MM.1S (cell line): Measurements from ENCODE around the gene TCF15.

Source experiments
- DNase-seq: peaks from one replicate; pipeline ENCODE4 v3.0.0-alpha.2; 2015
- H2AFZ ChIP-seq: fragments of 300-600 bp; sonication (generic); 2 replicates; pipeline ENCODE4 v1.6.0; 2016; ENCODE audit warnings: antibody characterized with exemption, low read length
- H3F3A ChIP-seq: fragments of 300-600 bp; sonication (generic); 2 replicates; pipeline ENCODE4 v1.6.1; 2016; ENCODE audit warnings: mild to moderate bottlenecking, antibody characterized with exemption, low read length, moderate library complexity, mixed read lengths; ENCODE audit not compliant: insufficient read depth
- H3K27ac ChIP-seq: fragments of 300-600 bp; sonication (generic); 2 replicates; pipeline ENCODE4 v1.5.1; 2016; ENCODE audit warnings: mild to moderate bottlenecking, low read length
- H3K27me3 ChIP-seq: fragments of 300-600 bp; sonication (generic); replicated peaks from 2 replicates; pipeline ENCODE4 v1.6.0; 2016; ENCODE audit warnings: low read length; ENCODE audit not compliant: insufficient read depth
- H3K36me3 ChIP-seq: fragments of 300-600 bp; sonication (generic); replicated peaks from 2 replicates; pipeline ENCODE4 v1.6.1; 2016; ENCODE audit warnings: mild to moderate bottlenecking, low read length, mixed read lengths; ENCODE audit not compliant: insufficient read depth
- H3K4me1 ChIP-seq: fragments of 300-600 bp; sonication (generic); 2 replicates; pipeline ENCODE4 v1.6.1; 2016; ENCODE audit warnings: low read length, mixed read lengths
- H3K4me2 ChIP-seq: fragments of 300-600 bp; sonication (generic); 2 replicates; pipeline ENCODE4 v1.6.0; 2016; ENCODE audit warnings: low read depth, low read length
- H3K4me3 ChIP-seq: fragments of 300-600 bp; sonication (generic); 2 replicates; pipeline ENCODE4 v1.5.1; 2016; ENCODE audit warnings: low read length, mixed read lengths
- H3K79me2 ChIP-seq: fragments of 300-600 bp; sonication (generic); 2 replicates; pipeline ENCODE4 v1.6.1; 2016; ENCODE audit warnings: mixed run types, low read length, mixed read lengths
- H3K9ac ChIP-seq: fragments of 300-600 bp; sonication (generic); 2 replicates; pipeline ENCODE4 v1.6.1; 2016; ENCODE audit warnings: low read length, mixed read lengths
- H3K9me2 ChIP-seq: fragments of 300-600 bp; sonication (generic); replicated peaks from 2 replicates; pipeline ENCODE4 v1.6.1; 2016; ENCODE audit warnings: mild to moderate bottlenecking, low read length, mixed read lengths; ENCODE audit not compliant: insufficient read depth
- H3K9me3 ChIP-seq: fragments of 300-600 bp; sonication (generic); replicated peaks from 2 replicates; pipeline ENCODE4 v1.6.1; 2016; ENCODE audit warnings: mild to moderate bottlenecking, low read length, mixed read lengths; ENCODE audit not compliant: insufficient read depth
- H4K20me1 ChIP-seq: fragments of 300-600 bp; sonication (generic); 2 replicates; pipeline ENCODE4 v1.6.1; 2016; ENCODE audit warnings: mild to moderate bottlenecking, low read length, moderate library complexity, mixed read lengths; ENCODE audit not compliant: insufficient read depth
- CTCF ChIP-seq: fragments of 300-600 bp; sonication (generic); IDR thresholded peaks from 2 replicates; pipeline ENCODE4 v1.5.1; 2016; ENCODE audit warnings: antibody characterized with exemption, low read length, mixed read lengths
- EZH2 ChIP-seq: fragments of 300-600 bp; sonication (generic); optimal IDR thresholded peaks from 2 replicates; pipeline ENCODE3; 2017; ENCODE audit warnings: low read depth, mild to moderate bottlenecking, antibody characterized with exemption, low read length, mixed read lengths
- EZH2phosphoT487 ChIP-seq: fragments of 300-600 bp; sonication (generic); IDR thresholded peaks from 2 replicates; pipeline ENCODE4 v1.6.1; 2018; ENCODE audit warnings: antibody characterized with exemption, low read length

The TCF15 gene

GRCh38 chr20:572727-573126 lies 37.4 kb downstream of the TCF15 start:
- H2AFZ ChIP-seq = no peak overlapping the region
- no peaks in the 10 kb centered on the region for H3K4me1 ChIP-seq
- H3K9me2 ChIP-seq = no peaks in the 10 kb centered on the region
- H3K4me3 ChIP-seq = no peak overlapping the region
- no peak for DNase-seq
- H3K9ac ChIP-seq = no peak overlapping the region
- H3K4me2 ChIP-seq = no peak overlapping the region
- H3F3A ChIP-seq = no peaks in the 10 kb centered on the region
- H3K36me3 ChIP-seq = no peaks in the 10 kb centered on the region
- H3K9me3 ChIP-seq = no peaks in the 10 kb centered on the region
- TF ChIP-seq CTCF (no peak), EZH2 (no peak), EZH2phosphoT487 (no peak)
- no peaks in the 10 kb centered on the region for H4K20me1 ChIP-seq
- peaks cover 7% of the 10 kb centered on the region; the same call in 1 of the 2 replicates for H3K27me3 ChIP-seq
- no peaks in the 10 kb centered on the region for H3K79me2 ChIP-seq
- no peak overlapping the region for H3K27ac ChIP-seq

- no peak for DNase-seq
- H3K27me3 ChIP-seq = peaks cover 7% of the 10 kb centered on the region; the same call in 1 of the 2 replicates
Observed at GRCh38 chr20:571754-572441, 38.2 kb downstream of the TCF15 start.

GRCh38 chr20:568673-569415 lies 41.3 kb downstream of the TCF15 start:
- TF ChIP-seq CTCF (no peak), EZH2phosphoT487 (no peak), EZH2 (no peak)
- H3K4me2 ChIP-seq = no peak overlapping the region
- no peaks in the 10 kb centered on the region for H3F3A ChIP-seq
- H2AFZ ChIP-seq = no peak overlapping the region
- no peak overlapping the region for H3K4me3 ChIP-seq
- H3K9me2 ChIP-seq = no peaks in the 10 kb centered on the region
- H3K27ac ChIP-seq = no peak overlapping the region
- no peaks in the 10 kb centered on the region for H3K4me1 ChIP-seq
- peaks cover 7% of the 10 kb centered on the region; the same call in 1 of the 2 replicates for H3K27me3 ChIP-seq
- H3K36me3 ChIP-seq = no peaks in the 10 kb centered on the region
- no peaks in the 10 kb centered on the region for H3K9me3 ChIP-seq
- H4K20me1 ChIP-seq = no peaks in the 10 kb centered on the region
- no peak overlapping the region for H3K9ac ChIP-seq
- H3K79me2 ChIP-seq = no peaks in the 10 kb centered on the region
- no peak for DNase-seq

More at GRCh38 chr20:571754-572441, 38.2 kb downstream of the TCF15 start:
- Histone ChIP-seq H3K9me3 (no peaks in the 10 kb centered on the region), H3K4me1 (no peaks in the 10 kb centered on the region), H3K9ac (no peak overlapping the region), H3K79me2 (no peaks in the 10 kb centered on the region), H3K36me3 (no peaks in the 10 kb centered on the region), H3K9me2 (no peaks in the 10 kb centered on the region), H3K4me2 (no peak overlapping the region), H3F3A (no peaks in the 10 kb centered on the region), H3K4me3 (no peak overlapping the region), H2AFZ (no peak overlapping the region), H3K27ac (no peak overlapping the region), H4K20me1 (no peaks in the 10 kb centered on the region)
- no peak for TF ChIP-seq EZH2
- no peak for TF ChIP-seq CTCF
- TF ChIP-seq EZH2phosphoT487 = no peak
